ENCODE data around the gene MDM2. TPM values are rescaled to one million over a fixed set of nuclear protein-coding genes. Genes with fewer than 3 reads are reported as not detected.

Gene MDM2
- total and polyA plus RNA-seq, 9 donors, result 27.5 to 61.8 (median 43.5) TPM

DNA sequence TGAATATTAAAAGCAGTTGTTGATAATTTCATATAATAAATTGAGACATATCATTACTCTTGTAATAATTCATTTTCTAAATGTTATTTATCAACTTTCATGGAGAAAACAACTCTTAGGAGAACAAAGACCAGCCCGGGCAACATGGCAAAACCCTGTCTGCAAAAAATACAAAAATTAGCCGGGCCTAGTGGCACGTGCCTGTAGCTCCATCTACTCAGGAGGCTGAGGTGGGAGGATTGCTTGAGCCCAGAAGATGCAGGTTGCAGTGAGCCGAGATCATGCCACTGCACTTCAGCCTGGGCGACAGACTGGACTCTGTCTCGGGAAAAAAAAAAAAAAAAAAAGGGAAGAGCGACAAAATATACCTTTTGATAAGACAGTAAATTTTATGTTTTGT, 40.8 kb upstream of the MDM2 start:
- Histone ChIP-seq H3K36me3 (ENCODE audit: control insufficient read depth, insufficient read depth, low read length) (peaks cover 14% of the 10 kb centered on the region), H3K4me3 (ENCODE audit: low read length) (no peak overlapping the region), H3K9me3 (replicated peaks; ENCODE audit: control insufficient read depth, low read depth, low read length) (no peaks in the 10 kb centered on the region), H3K27me3 (ENCODE audit: control insufficient read depth, insufficient read depth, low read length) (no peaks in the 10 kb centered on the region), H3K27ac (ENCODE audit: low read length) (no peak overlapping the region), H3K4me1 (ENCODE audit: control insufficient read depth, insufficient read depth, low read length) (no peaks in the 10 kb centered on the region)
- no peak for DNase-seq
- WGBS (ENCODE audit: insufficient coverage), result 76% methylated on average over 3 of the region's 7 CpGs

GRCh38 chr12:68768431-68768939, 39.5 kb upstream of the MDM2 start:
- DNase-seq, result no peak
- Histone ChIP-seq H3K27ac (ENCODE audit: low read length) (no peak overlapping the region), H3K4me1 (ENCODE audit: control insufficient read depth, insufficient read depth, low read length) (no peaks in the 10 kb centered on the region), H3K4me3 (ENCODE audit: low read length) (no peak overlapping the region), H3K9me3 (replicated peaks; ENCODE audit: control insufficient read depth, low read depth, low read length) (no peaks in the 10 kb centered on the region), H3K36me3 (ENCODE audit: control insufficient read depth, insufficient read depth, low read length) (peaks cover 12% of the 10 kb centered on the region), H3K27me3 (ENCODE audit: control insufficient read depth, insufficient read depth, low read length) (no peaks in the 10 kb centered on the region)
- no CpG with 5 or more reads among the region's 4 CpGs for WGBS (ENCODE audit: insufficient coverage)

- no peaks in the 10 kb centered on the region for H3K9me3 ChIP-seq (replicated peaks; ENCODE audit: control insufficient read depth, low read depth, low read length)
- H3K27ac ChIP-seq (ENCODE audit: low read length), result no peak overlapping the region
- no peaks in the 10 kb centered on the region for H3K4me1 ChIP-seq (ENCODE audit: control insufficient read depth, insufficient read depth, low read length)
- no peak overlapping the region for H3K4me3 ChIP-seq (ENCODE audit: low read length)
- no CpG with 5 or more reads among the region's 1 CpG for WGBS (ENCODE audit: insufficient coverage)
- no peak for DNase-seq
- peaks cover 4% of the 10 kb centered on the region for H3K36me3 ChIP-seq (ENCODE audit: control insufficient read depth, insufficient read depth, low read length)
- H3K27me3 ChIP-seq (ENCODE audit: control insufficient read depth, insufficient read depth, low read length), result no peaks in the 10 kb centered on the region
Measured at GRCh38 chr12:68769941-68770340, 38.0 kb upstream of the MDM2 start.

- Histone ChIP-seq H3K36me3 (ENCODE audit: control insufficient read depth, insufficient read depth, low read length) (peaks cover 4% of the 10 kb centered on the region), H3K9me3 (replicated peaks; ENCODE audit: control insufficient read depth, low read depth, low read length) (no peaks in the 10 kb centered on the region), H3K27ac (ENCODE audit: low read length) (no peak overlapping the region), H3K4me1 (ENCODE audit: control insufficient read depth, insufficient read depth, low read length) (no peaks in the 10 kb centered on the region), H3K4me3 (ENCODE audit: low read length) (no peak overlapping the region), H3K27me3 (ENCODE audit: control insufficient read depth, insufficient read depth, low read length) (no peaks in the 10 kb centered on the region)
- 86% methylated on average over 3 of the region's 5 CpGs for WGBS (ENCODE audit: insufficient coverage)
- no peak for DNase-seq
Measured at GRCh38 chr12:68771223-68771925, 36.6 kb upstream of the MDM2 start.

GRCh38 chr12:68772714-68773113, 35.3 kb upstream of the MDM2 start:
- no peaks in the 10 kb centered on the region for H3K27me3 ChIP-seq (ENCODE audit: control insufficient read depth, insufficient read depth, low read length)
- no peak overlapping the region for H3K4me3 ChIP-seq (ENCODE audit: low read length)
- no peak overlapping the region for H3K27ac ChIP-seq (ENCODE audit: low read length)
- H3K9me3 ChIP-seq (replicated peaks; ENCODE audit: control insufficient read depth, low read depth, low read length), result no peaks in the 10 kb centered on the region
- no peak for DNase-seq
- H3K36me3 ChIP-seq (ENCODE audit: control insufficient read depth, insufficient read depth, low read length), result no peaks in the 10 kb centered on the region
- WGBS (ENCODE audit: insufficient coverage), result no CpG with 5 or more reads among the region's 8 CpGs
- no peaks in the 10 kb centered on the region for H3K4me1 ChIP-seq (ENCODE audit: control insufficient read depth, insufficient read depth, low read length)

DNA sequence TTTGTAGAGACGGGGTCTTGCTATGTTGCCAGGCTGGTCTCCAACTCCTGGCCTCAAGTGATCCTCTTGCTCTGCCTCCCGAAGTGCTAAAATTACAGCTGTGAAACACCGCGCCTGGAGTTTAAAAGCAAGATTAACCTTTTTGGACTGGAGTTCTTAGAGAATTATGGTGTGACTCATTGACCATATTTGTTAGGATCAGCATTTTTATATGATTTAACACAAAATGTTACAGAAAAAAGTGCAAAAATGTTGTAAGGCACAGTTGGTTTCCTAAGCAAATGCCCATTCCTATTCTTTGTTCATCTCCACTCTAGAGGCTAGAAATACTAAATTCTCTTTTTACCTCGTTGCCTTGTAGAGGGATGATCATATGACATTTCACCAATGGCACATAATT, 34.4 kb upstream of the MDM2 start:
- no peaks in the 10 kb centered on the region for H3K9me3 ChIP-seq (replicated peaks; ENCODE audit: control insufficient read depth, low read depth, low read length)
- 83% methylated on average over 1 of the region's 5 CpGs for WGBS (ENCODE audit: insufficient coverage)
- DNase-seq, result no peak
- H3K27ac ChIP-seq (ENCODE audit: low read length), result no peak overlapping the region
- no peak overlapping the region for H3K4me3 ChIP-seq (ENCODE audit: low read length)
- H3K27me3 ChIP-seq (ENCODE audit: control insufficient read depth, insufficient read depth, low read length), result no peaks in the 10 kb centered on the region
- no peaks in the 10 kb centered on the region for H3K36me3 ChIP-seq (ENCODE audit: control insufficient read depth, insufficient read depth, low read length)
- no peaks in the 10 kb centered on the region for H3K4me1 ChIP-seq (ENCODE audit: control insufficient read depth, insufficient read depth, low read length)

- no peaks in the 10 kb centered on the region for H3K9me3 ChIP-seq (replicated peaks; ENCODE audit: control insufficient read depth, low read depth, low read length)
- no peak for DNase-seq
Measured at GRCh38 chr12:68775121-68775630, 32.8 kb upstream of the MDM2 start.

DNA sequence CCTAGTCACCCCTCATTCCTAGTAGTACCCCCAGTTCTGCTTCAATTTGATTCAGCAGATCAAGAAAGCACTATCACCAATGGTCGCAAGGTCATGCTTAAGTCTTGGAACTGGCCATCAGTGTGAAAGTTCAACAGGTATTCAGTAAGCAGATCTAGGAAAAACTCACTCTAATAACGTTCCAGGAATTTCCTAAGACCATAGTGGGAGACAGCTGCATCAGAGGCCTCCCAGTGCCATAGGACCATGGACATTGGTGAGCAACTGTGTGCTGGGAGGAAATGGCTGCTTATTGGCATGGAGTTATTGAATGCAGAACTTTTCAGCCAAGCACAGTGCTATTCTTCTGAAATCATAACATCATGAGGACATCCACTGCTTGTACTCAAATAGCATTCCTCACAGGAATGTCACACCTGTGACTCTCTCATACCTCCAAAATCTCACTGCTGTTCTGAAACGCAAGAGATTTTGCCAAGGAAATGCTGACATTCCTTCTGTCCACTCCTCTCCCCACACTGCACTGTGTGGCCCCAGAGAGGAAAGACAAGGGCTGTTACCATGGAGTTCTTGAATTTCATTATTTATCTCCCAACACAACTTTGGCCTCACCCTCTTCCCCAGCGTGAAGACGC, 30.9 kb upstream of the MDM2 start:
- no peaks in the 10 kb centered on the region for H3K36me3 ChIP-seq (ENCODE audit: control insufficient read depth, insufficient read depth, low read length)
- no peak overlapping the region for H3K27ac ChIP-seq (ENCODE audit: low read length)
- WGBS (ENCODE audit: insufficient coverage), result 73% methylated on average over 4 of the region's 5 CpGs
- no peaks in the 10 kb centered on the region for H3K9me3 ChIP-seq (replicated peaks; ENCODE audit: control insufficient read depth, low read depth, low read length)
- DNase-seq, result no peak
- H3K27me3 ChIP-seq (ENCODE audit: control insufficient read depth, insufficient read depth, low read length), result no peaks in the 10 kb centered on the region
- H3K4me3 ChIP-seq (ENCODE audit: low read length), result no peak overlapping the region
- no peaks in the 10 kb centered on the region for H3K4me1 ChIP-seq (ENCODE audit: control insufficient read depth, insufficient read depth, low read length)

More at GRCh38 chr12:68775121-68775630, 32.8 kb upstream of the MDM2 start:
- Histone ChIP-seq H3K4me1 (ENCODE audit: control insufficient read depth, insufficient read depth, low read length) (no peaks in the 10 kb centered on the region), H3K36me3 (ENCODE audit: control insufficient read depth, insufficient read depth, low read length) (no peaks in the 10 kb centered on the region), H3K4me3 (ENCODE audit: low read length) (no peak overlapping the region), H3K27me3 (ENCODE audit: control insufficient read depth, insufficient read depth, low read length) (no peaks in the 10 kb centered on the region), H3K27ac (ENCODE audit: low read length) (no peak overlapping the region)
- WGBS (ENCODE audit: insufficient coverage), result 92% methylated on average over 4 of the region's 7 CpGs

GRCh38 chr12:68779280-68779679, 28.7 kb upstream of the MDM2 start:
- Histone ChIP-seq H3K36me3 (ENCODE audit: control insufficient read depth, insufficient read depth, low read length) (peaks cover 3% of the 10 kb centered on the region), H3K9me3 (replicated peaks; ENCODE audit: control insufficient read depth, low read depth, low read length) (no peaks in the 10 kb centered on the region), H3K27me3 (ENCODE audit: control insufficient read depth, insufficient read depth, low read length) (no peaks in the 10 kb centered on the region), H3K4me3 (ENCODE audit: low read length) (no peak overlapping the region), H3K4me1 (ENCODE audit: control insufficient read depth, insufficient read depth, low read length) (no peaks in the 10 kb centered on the region), H3K27ac (ENCODE audit: low read length) (no peak overlapping the region)
- no peak for DNase-seq

DNA sequence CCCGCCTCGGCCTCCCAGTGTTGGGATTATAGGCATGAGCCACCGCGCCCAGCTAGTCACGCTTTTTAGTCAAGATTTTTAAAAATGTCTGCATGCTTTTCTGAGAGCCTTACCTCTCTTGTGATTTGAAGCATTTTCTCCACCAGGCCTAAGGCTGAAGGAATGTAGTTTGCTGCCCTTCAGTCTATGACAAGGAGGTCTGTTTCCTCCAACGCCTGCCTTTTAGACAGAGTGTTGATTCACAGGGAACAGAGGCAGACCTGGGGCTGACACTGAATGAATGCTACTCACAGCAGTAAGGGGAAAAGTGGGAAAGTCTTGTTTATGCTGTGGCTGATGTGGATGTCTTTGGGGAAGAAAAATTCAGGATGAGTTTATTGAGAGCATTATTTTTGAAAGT, 27.2 kb upstream of the MDM2 start:
- H3K36me3 ChIP-seq (ENCODE audit: control insufficient read depth, insufficient read depth, low read length), result peaks cover 3% of the 10 kb centered on the region
- 85% methylated on average over 3 of the region's 6 CpGs for WGBS (ENCODE audit: insufficient coverage)
- no peaks in the 10 kb centered on the region for H3K9me3 ChIP-seq (replicated peaks; ENCODE audit: control insufficient read depth, low read depth, low read length)
- H3K4me1 ChIP-seq (ENCODE audit: control insufficient read depth, insufficient read depth, low read length), result no peaks in the 10 kb centered on the region
- H3K27ac ChIP-seq (ENCODE audit: low read length), result no peak overlapping the region
- H3K27me3 ChIP-seq (ENCODE audit: control insufficient read depth, insufficient read depth, low read length), result no peaks in the 10 kb centered on the region
- H3K4me3 ChIP-seq (ENCODE audit: low read length), result no peak overlapping the region
- no peak for DNase-seq

All from muscle of leg (tissue), 11 donors.